Embryonic facial prominence (tissue), 1 donor: ENCODE data around the gene PSME2.
A peak's percentile ranks its signal among the peaks of the same experiment; 100 is the strongest.

Experiments used
- DNase-seq: peaks from one replicate; pipeline ENCODE4 v3.0.0-alpha.2; 2016; ENCODE audit errors: extremely low spot score

The PSME2 gene

DNA sequence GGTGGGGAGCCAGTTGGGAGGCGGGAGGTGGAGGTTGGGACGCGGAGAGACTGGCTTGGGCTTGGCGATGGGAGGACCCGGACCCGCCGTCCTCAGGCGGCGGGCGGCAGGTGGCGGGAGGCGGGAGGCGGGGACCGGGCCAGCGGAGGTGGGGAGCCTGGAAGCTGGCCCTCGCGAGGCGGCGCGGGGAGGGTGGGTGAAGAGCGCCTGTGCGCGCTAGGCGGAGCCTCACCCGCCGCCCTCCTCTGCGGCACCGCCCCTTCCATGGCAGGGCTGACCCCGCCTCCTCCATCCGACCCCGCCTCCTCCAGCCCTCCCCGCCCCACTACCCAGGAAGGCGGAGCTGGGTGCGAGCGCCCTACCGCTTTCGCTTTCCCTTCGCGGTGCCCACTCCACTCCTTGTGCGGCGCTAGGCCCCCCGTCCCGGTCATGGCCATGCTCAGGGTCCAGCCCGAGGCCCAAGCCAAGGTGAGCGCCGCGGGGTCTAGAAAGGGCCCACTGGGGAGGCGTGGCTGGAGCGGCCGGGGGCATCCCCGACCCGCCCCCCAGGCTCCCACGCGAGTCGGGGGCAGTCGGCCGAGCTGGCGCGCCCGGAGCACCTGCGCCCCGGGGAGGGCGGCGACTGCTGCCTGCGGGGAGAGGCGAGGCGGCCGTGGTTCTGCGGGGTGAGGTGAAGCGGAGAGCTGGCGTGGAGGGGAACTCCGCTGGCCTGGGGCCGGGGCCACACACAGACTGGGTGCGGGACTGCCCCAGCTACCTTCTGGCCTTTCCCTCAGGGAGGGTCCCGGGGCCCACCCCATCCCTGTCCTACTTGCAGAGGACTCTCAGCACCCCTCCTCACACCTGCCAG is 10.4 kb downstream of the PSME2 start, which contains the start of gene PSME1:
TSS of gene PSME1 (plus strand) at position 361 of the 850 bp plus-strand sequence. CDS start at position 430, 69 bp downstream.
- peak; percentile 82 for DNase-seq

DNA sequence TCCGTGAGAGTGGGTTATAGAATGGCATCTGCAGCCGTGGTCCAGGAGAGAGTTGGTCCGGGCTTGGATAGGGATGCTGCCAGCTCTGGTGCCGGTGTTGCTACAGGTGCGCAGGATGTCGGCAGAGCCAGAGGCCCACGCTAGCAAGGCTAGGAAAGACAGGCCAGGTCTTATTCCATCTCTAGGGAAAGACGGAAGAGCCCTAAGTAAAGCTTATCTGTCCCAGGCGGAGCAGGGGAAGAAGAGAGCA is 10.9 kb downstream of the PSME2 start:
- no peak for DNase-seq

DNA sequence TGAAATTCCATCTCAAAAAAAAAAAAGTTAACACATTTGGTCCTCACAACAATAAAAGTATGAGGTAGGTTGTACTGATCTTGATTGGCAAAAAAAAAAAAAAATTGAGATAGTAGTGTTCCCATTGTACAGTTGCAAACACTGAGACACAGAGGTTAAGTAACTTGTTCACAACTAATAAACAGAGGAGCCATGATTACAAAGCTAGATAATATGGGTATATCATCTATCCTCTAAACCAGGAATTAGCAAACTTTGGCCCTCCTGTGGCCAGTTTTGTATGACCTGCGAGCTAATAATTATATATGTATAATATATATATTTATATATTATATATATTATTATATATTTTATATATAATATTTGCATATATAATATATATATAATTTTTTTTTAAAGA is 12.7 kb downstream of the PSME2 start:
- DNase-seq, result no peak

DNA sequence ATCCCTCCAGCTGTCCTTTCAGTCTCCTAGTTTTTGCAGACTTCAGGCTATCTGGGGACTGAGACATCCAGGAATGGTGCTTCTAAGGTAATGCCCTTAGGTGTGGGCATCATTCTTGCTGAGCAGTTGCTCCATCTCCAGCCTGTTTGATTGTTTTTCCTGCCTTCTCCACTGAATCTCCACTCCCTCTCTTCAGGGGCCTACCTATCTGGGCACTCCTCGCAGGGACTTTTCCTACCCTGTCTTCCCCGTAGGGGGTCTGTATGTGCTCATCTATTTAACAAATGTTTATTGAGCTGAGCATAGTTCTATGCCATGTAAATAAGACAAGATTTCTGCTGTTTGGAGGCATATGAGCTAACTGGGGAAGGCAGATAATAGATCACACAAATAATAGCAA is 13.4 kb downstream of the PSME2 start:
- DNase-seq, result no peak

DNA sequence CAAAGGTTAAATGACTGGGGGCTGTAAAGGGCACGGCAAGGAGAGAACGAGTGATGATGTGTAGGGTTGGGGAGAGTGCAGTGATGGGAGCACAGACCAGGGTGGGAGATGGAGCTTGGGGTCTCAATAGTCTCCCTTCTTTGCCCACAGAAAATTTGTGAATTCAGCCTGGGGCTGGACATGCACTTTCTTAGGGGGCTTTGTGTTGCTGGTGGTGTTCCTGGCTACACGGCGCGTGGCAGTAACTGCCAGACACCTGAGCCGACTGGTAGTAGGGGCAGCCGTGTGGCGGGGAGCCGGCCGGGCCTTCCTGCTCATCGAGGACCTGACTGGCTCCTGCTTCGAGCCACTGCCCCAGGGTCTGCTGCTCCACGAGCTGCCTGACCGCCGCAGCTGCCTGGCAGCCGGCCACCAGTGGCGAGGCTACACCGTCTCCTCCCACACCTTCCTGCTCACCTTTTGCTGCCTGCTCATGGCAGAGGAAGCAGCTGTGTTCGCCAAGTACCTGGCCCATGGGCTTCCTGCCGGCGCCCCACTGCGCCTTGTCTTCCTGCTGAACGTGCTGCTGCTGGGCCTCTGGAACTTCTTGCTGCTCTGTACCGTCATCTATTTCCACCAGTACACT is 14.2 kb downstream of the PSME2 start:
- DNase-seq, result no peak

DNA sequence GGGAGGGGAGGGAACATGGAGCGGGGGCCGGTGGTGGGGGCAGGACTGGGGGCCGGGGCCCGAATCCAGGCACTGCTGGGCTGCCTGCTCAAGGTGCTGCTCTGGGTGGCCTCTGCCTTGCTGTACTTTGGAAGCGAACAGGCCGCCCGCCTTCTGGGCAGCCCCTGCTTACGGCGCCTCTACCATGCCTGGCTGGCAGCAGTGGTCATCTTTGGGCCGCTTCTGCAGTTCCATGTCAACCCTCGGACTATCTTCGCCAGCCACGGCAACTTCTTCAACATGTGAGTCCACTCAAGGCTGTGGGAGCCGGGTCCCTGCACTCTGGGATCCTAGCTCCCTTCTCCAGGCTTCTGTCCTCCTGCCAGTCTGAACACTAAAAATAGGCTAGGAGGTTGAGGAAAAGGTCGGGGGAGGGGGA is 14.9 kb downstream of the PSME2 start:
- no peak for DNase-seq

DNA sequence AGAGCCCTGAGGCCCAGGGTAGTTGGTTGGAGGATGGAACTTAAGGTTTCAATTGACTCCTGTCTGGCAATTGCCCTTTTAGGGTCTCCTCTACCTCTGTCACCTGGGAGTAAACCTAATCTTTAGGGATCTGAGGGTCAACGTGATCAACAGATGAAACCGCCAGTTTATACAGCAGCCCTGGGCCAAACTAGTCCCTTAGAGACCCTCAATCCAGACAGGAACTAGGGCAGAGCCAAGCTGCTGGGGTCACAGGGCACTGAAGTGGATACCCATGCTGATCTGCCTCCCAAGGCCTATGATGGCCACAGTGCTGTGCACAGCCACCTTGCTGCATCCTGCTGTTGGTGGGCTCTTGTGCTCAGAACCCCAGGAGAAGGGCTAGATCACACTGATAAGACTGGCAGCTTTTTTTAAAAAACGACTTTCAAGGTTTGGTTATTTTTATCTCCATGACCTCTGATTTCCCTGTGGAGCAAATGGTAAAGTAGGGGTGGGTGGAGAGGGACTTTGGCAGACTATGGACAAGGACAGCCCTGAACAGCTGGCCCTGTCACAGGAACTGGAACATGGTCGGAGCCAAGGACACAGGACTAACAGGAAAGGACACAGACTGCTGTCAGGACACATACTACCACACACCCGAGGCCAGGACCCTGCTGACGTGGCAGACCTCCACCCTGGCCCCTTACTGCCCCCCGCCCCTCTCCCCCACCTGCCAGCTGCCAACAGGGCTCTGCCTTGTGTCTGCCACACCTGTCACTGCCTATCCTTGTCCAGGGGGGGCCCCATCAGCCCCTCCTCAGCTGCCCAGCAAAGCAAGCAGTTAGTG is 15.5 kb downstream of the PSME2 start:
- no peak for DNase-seq

DNA sequence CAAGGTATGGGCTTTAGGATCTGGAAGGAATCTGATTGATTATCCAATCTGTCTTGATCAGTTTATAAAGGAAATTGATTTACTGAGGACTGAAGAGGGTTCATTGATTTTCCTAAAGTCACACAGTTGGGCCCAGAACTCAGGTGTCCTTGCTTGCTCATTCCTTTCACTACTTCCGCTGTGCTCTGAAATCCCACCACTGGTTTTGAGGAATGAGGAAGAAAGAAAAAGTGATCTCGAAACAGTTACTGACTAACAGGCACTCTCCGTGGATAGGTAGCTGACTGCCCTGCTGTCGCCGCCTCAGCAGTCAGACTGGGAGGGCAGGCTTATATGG is 16.1 kb downstream of the PSME2 start, which contains the start of gene FITM1:
TSS of gene FITM1 (plus strand) at position 280 of the 337 bp plus-strand sequence. CDS start 905 bp downstream, outside the sequence.
- DNase-seq, result no peak

DNA sequence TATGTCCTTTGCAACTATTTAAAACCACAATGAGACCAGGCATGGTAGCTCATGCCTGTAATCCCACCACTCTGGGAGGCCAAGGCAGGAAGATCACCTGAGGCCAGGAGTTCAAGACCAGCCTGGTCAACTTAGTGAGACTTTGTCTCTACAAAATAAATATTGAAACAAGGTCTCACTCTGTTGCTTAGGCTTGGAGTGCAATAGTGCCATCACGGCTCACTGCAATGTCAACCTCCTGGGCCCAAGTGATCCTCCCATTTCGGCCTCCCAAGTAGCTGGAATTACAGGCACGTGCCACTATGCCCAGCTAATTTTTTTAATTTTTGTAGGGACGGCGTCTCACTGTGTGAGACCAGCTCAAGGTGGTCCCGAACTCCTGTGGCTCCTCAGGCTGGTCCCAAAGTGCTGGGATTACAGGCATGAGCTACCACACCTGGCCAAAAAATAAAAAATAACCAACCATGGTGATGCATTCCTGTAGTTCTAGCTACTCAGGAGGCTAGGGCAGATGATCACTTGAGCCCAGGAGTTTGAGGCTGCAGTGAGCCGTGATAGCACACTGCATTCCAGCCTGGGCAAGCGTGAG is 16.9 kb downstream of the PSME2 start:
- DNase-seq, result no peak

DNA sequence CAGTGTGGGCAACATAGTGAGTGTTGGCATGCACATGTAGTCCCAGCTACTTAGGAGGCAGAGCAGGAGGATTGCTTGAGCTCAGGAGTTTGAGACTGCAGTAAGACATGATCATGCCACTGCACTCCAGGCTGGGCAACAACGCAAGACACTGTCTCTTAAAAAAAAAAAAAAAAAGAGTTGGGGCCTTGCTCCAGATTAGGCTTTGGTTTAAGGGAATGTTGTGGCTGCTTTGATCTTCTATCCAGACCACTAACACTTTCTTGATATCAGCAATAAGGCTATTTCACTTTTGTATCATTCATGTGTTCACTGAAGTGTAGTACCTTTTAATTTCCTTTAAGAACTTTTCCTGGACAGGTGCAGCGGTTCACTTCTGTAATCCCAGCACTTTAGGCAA is 18.7 kb downstream of the PSME2 start:
- DNase-seq, result no peak

DNA sequence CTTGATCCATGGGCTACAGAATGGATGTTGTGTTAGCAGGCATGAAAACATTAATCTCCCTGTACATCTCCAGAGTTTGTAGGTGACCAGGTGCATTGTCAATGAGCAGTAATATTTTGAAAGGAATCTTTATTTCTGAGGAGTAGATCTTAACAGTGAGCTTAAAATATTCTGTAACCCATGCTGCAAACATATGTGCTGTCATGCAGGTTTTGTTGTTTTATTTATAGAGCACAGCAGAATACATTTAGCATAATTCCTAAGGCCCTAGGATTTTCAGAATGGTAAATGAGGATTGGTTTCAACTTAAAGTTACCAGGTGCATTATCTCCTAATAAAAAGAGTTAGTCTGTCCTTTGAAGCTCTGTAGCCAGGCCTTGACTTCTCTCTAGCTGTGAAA is 19.5 kb downstream of the PSME2 start:
- DNase-seq, result no peak

DNA sequence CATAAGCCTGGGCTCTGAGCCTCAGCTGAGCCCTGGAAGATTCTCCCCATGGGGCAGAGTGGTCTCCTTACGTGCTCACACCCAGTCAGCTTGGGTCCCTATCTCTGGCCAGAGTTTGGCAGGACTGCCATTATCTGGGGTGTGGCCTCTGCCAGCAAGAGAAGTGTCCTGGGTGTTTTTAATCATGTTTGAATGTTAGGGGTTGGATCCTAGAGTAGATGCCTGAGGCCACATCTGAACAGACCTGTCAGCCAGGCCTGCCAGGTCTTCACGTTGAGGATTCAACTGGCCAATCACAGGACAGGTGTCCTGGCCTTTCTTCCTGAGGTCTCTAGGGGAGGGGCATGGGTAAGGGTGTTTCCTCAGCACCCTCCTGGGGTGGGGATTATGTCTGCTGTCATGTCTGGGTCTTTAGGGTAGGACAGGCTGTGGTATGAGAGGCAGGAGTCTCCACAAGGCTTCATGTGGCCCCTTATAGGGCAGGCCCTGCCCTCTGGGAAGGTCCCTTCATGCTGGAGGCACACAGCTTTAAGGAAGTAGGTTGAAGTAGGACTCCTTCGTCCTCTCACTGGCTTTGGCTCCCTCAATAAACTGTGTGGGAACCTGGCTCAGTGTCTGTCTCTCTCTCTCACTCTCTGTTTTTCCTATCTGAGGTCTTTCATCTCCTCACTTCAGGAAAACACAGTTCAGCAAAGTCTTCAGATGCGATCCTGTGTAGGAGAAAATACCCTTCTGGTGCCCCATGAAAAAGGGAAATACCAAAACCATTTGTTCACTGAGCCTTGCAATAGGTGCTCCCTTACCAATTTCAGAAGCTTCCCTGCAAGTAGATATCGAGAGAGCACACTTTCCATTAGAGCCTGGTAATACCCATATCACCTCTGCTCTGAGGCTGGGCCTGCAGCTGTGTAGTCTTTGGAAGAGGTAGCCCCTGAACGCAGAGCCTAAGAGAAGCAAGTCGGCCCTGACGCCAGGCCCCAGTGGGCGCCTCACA is 22.7 kb downstream of the PSME2 start:
- no peak for DNase-seq

DNA sequence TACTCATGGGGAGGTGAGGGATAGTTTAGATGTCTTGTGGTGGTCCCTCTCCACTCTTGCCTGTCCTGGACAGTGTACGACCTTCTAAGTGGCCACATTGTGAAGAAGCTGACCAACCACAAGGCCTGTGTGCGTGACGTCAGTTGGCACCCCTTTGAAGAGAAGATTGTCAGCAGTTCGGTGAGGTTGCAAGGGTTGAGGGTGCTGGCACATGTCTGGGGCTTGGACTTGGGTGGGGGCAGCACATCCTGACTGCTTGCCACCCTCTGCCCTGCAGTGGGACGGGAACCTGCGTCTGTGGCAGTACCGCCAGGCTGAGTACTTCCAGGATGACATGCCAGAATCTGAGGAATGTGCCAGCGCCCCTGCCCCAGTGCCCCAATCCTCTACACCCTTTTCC is 23.5 kb downstream of the PSME2 start:
- DNase-seq, result no peak

DNA sequence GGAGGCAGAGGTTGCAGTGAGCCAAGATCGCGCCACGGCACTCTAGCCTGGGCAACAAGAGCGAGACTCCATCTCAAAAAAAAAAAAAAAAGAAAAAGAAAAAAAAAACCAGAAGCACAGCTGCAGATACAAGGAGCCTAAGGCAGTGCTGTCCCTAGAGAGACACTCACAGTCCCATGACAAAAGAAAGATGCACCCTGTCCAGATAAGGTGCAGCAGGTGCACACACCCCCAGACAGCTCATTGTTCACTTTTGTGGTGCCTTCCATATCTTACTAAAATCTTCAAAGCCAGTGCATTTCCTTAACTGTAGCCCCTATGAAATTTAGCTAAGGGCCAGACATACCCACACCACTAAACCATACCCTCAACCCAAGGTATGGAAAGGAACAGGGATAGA is 24.0 kb downstream of the PSME2 start:
- no peak for DNase-seq

DNA sequence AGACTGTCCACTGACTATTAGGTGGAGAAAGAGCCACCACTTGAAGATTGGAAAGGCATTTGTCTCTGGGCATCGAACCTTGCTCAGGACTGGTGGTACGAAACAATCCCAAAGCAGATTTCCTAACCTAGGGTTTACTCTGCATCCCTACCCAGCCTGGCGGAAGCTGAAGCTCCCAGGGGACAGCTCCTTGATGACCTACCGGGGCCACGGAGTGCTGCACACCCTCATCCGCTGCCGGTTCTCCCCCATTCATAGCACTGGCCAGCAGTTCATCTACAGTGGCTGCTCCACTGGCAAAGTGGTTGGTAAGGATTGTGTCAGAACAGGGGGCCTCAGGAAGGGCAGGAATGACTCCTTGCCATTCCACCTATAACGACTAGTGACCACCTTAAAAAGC is 25.2 kb downstream of the PSME2 start:
- DNase-seq, result no peak

DNA sequence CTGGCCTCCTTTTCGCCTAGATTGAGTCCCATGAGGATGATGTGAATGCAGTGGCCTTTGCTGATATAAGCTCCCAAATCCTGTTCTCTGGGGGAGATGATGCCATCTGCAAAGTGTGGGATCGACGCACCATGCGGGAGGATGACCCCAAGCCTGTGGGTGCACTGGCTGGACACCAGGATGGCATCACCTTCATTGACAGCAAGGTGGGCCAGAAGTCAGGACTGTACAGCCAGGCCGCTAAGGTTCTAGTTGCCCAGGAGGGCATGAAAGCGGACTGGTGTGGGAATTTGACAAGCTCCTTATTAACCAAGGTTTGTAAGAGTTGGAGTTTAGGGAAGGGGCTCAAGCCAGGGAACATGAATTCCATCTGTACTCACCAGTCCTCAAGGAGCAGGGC is 26.7 kb downstream of the PSME2 start:
- DNase-seq, result no peak

DNA sequence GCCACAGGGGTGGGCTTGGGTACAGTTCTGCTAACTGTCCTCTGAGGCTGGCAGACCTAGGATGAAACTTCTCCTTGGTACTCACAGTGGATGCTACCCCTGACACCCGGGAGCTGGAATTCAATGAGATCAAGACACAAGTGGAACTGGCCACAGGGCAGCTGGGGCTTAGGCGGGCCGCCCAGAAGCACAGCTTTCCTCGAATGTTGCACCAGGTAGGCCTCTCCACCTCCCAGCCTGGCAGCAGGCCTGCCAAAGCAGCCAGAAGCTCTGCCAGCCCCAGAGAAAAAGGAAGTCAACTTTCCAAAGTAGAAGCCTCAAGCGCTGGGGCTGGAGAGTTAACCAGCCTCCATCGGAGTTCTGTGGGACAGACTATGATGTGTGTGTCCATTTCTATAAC is 29.2 kb downstream of the PSME2 start:
- no peak for DNase-seq

DNA sequence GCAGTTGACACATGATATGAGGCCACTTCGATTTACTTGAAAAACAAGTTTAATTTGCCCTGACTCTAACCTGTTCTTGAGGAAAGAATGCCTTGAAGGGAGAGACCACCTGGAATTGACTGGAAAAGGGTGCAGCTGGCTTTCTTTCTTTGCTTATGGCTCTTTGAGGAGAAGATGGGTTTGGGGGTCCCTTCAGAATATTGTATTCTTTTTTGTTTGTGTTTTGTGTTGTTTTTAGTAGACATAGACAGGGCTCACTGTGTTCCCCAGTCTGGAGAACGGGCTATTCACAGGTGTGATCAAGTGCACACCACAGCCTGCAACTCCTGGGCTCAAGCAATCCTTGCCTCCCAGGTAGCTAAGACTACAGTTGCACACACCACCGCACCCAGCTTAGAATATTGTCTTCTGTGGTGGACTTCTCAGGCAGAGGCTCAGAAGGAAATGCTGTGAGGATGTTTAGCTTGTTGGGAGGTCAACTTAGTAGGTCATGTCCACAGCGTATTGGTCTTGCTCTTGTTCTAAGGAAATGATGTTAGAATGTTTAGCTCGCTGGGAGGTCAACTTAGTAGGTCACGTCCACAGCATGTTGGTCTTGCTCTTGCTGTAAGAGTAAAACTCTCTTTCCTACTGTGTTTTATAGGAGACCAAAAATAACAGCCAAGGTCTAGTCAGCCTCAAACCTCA is 30.1 kb downstream of the PSME2 start:
- no peak for DNase-seq

DNA sequence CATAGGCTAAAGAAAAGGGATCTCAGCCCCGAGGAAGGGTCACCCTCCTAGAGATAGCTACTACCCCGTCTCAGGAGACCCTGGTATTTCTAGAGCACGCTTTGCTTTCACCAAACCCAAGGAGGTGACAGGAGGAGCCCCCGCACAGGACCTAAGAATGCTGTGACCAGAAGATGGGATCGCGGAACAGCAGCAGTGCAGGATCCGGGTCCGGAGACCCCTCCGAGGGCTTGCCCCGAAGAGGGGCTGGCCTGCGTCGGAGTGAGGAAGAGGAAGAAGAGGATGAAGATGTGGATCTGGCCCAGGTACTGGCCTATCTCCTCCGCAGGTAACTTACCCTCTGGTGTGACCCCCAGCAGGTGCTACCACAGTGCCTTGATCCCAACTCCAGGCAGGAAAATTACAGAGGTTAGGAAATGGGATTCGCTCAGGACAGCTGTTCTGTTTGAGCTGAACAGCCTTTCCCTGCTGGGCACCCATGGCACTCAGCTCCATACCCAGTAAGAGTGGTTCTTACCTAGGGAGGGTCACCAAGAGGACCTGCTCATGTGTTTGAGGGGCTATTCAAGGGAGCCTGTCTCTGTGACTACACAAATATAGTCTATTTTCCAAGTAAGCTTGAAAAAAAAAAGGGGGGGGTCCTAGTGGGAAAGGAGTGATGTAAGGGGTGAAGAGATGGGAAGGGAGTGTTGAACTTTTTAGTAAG is 30.8 kb downstream of the PSME2 start:
- DNase-seq, result no peak
